ENCODE results near the gene RIC1. TPM values are rescaled to one million over a fixed set of nuclear protein-coding genes. Genes with fewer than 3 reads are reported as not detected.

Gene RIC1
- polyA plus RNA-seq, 1 of the 3 experiments (the other 2 are of a cell fraction): 21.9 TPM

GRCh38 chr9:5760338-5760737 lies 131.4 kb downstream of the RIC1 start (continued):
- no peak for TF ChIP-seq IRF3 (IDR thresholded peaks at IDR 0.05; ENCODE audit: low read depth, low read length)
- TF ChIP-seq TCF12 (IDR thresholded peaks at IDR 0.05): no peak
- no peak for TF ChIP-seq SIN3A (IDR thresholded peaks at IDR 0.05; ENCODE audit: borderline replicate concordance, low read depth, low read length)
- no peak for TF ChIP-seq GATA2 (CRISPR knock-in tag; IDR thresholded peaks at IDR 0.05)
- TF ChIP-seq POLR2AphosphoS5 (IDR thresholded peaks at IDR 0.05; ENCODE audit: low read depth, low read length): no peak

- no peak for DNase-seq
- peaks cover 15% of the 10 kb centered on the region for H3F3A ChIP-seq (replicated peaks; ENCODE audit: insufficient read depth)
- no peaks in the 10 kb centered on the region for H4K20me1 ChIP-seq (ENCODE audit: insufficient read depth)
- H3K27me3 ChIP-seq (ENCODE audit: insufficient read depth): no peaks in the 10 kb centered on the region
- no peak overlapping the region for H3K27ac ChIP-seq (ENCODE audit: low read depth in 2 of 2, low read length in 1 of 2)
- no peaks in the 10 kb centered on the region for H3K9me3 ChIP-seq
- H2AFZ ChIP-seq (ENCODE audit: low read depth): no peak overlapping the region
- POLR2A ChIA-PET: no interaction called here
- TF ChIP-seq TAF1 (IDR thresholded peaks at IDR 0.05; ENCODE audit: borderline replicate concordance, low read depth, low read length) (no peak), GABPA (IDR thresholded peaks at IDR 0.05; ENCODE audit: low read depth) (no peak), YY1 (IDR thresholded peaks at IDR 0.05; ENCODE audit: low read depth) (no peak), GATA2 (CRISPR knock-in tag; IDR thresholded peaks at IDR 0.05) (no peak), FOXM1 (IDR thresholded peaks at IDR 0.05; ENCODE audit: low read depth) (no peak)
- WGBS (ENCODE audit: low lambda C conversion rate): 77% methylated on average over 4 of the region's 4 CpGs
- H3K4me3 ChIP-seq (ENCODE audit: low read depth in 2 of 2, low read length in 1 of 2): no peak overlapping the region
- H3K36me3 ChIP-seq (replicated peaks in 1 of 2; ENCODE audit: control insufficient read depth in 1 of 2, insufficient read depth in 2 of 2, low read length in 1 of 2): peaks cover 77 to 83% of the 10 kb centered on the region in 2 experiments
- H3K4me2 ChIP-seq: no peak overlapping the region
- no peaks in the 10 kb centered on the region for H3K4me1 ChIP-seq (ENCODE audit: control insufficient read depth in 1 of 2, insufficient read depth in 2 of 2, low read depth in 1 of 2, low read length in 1 of 2)
- H3K79me2 ChIP-seq (ENCODE audit: insufficient read depth): no peaks in the 10 kb centered on the region
- CTCF ChIA-PET: no interaction called here
- H3K9me2 ChIP-seq: no peaks in the 10 kb centered on the region
- H3K9ac ChIP-seq: no peak overlapping the region
These were observed 133.5 kb downstream of the RIC1 start for GRCh38 chr9:5762421-5762820.

GRCh38 chr9:5764130-5764868 lies 135.4 kb downstream of the RIC1 start:
- no peaks in the 10 kb centered on the region for H4K20me1 ChIP-seq (ENCODE audit: insufficient read depth)
- H3K4me2 ChIP-seq: no peak overlapping the region
- POLR2A ChIA-PET: no interaction called here
- TF ChIP-seq RXRA (IDR thresholded peaks at IDR 0.05; ENCODE audit: borderline replicate concordance, low read depth) (no peak), EP300 (IDR thresholded peaks at IDR 0.05; ENCODE audit: borderline replicate concordance in 1 of 2, low read depth in 1 of 2, low read length in 1 of 2) (no peak), USF1 (IDR thresholded peaks at IDR 0.05; ENCODE audit: borderline replicate concordance, low read depth) (no peak), EZH2phosphoT487 (IDR thresholded peaks at IDR 0.05; ENCODE audit: borderline replicate concordance, low read depth) (no peak), FOXJ3 (CRISPR knock-in tag; IDR thresholded peaks at IDR 0.05) (no peak), MXI1 (IDR thresholded peaks at IDR 0.05; ENCODE audit: low read depth, low read length) (no peak), NRF1 (IDR thresholded peaks at IDR 0.05; ENCODE audit: low read depth, low read length) (no peak), CHD2 (IDR thresholded peaks at IDR 0.05; ENCODE audit: low read length, partially characterized antibody) (no peak), RAD21 (IDR thresholded peaks at IDR 0.05; ENCODE audit: low read length) (no peak), CTCF (IDR thresholded peaks at IDR 0.05) (no peak), YY1 (IDR thresholded peaks at IDR 0.05; ENCODE audit: low read depth) (no peak)
- H3K79me2 ChIP-seq (ENCODE audit: insufficient read depth): no peaks in the 10 kb centered on the region
- no peak for DNase-seq
- H3K27me3 ChIP-seq (ENCODE audit: insufficient read depth): no peaks in the 10 kb centered on the region
- H3K27ac ChIP-seq (ENCODE audit: low read depth in 2 of 2, low read length in 1 of 2): peak overlapping the region in 1 of 2 experiments; percentile 28; a peak in 1 of 4 replicates
- no peak overlapping the region for H3K9ac ChIP-seq
- H2AFZ ChIP-seq (ENCODE audit: low read depth): no peak overlapping the region
- H3K9me2 ChIP-seq: no peaks in the 10 kb centered on the region
- CTCF ChIA-PET: interaction anchor here (1.0 to 1.6 kb wide), 2 partner anchors 16 to 35 kb away, joined by 3 to 4 read pairs; no protein-coding TSS in a partner anchor
- no peaks in the 10 kb centered on the region for H3K4me1 ChIP-seq (ENCODE audit: control insufficient read depth in 1 of 2, insufficient read depth in 2 of 2, low read depth in 1 of 2, low read length in 1 of 2)
- WGBS (ENCODE audit: low lambda C conversion rate): 90% methylated on average over 1 of the region's 1 CpG
- peaks cover 72 to 75% of the 10 kb centered on the region in 2 experiments for H3K36me3 ChIP-seq (replicated peaks in 1 of 2; ENCODE audit: control insufficient read depth in 1 of 2, insufficient read depth in 2 of 2, low read length in 1 of 2)
- H3K9me3 ChIP-seq: no peaks in the 10 kb centered on the region
- peaks cover 5% of the 10 kb centered on the region for H3F3A ChIP-seq (replicated peaks; ENCODE audit: insufficient read depth)
- H3K4me3 ChIP-seq (ENCODE audit: low read depth in 2 of 2, low read length in 1 of 2): no peak overlapping the region

Measured in SK-N-SH (cell line).